Measurements from ENCODE around the gene LDB2.

DNA sequence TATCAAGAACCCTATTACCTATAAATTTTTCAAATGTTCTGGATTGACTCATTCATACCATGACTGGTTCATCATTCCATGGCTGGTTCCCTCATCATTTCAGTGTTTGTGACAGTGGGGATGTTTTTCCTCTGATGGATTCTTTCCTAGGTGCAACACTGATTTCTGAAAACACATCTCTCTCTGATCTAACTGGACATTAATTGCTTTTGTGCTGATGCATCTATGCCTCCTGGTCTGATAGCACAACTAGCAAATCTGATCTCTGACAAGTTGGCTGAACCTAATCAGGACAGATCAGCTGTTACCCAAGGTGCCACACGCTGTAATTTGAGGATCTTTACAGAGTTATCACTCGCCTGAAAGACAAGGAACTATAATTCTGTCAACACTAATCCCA lies 140.2 kb downstream of the LDB2 start:
- no peak for TF ChIP-seq POLR2A (IDR thresholded peaks at IDR 0.05; ENCODE audit: low read length)
- no peak for TF ChIP-seq GATA1 (IDR thresholded peaks at IDR 0.05; ENCODE audit: low read depth, low read length)

All from erythroblast (primary cell).